HG03342 (cell line): ENCODE results near the gene METTL24.
"Not testable (repeated sequence)": the region's sequence is repeated elsewhere in the genome, so short reads cannot be mapped to it uniquely, and the experiment has no call there.

Experiments used
- ATAC-seq: cut with Tn5 transposase; IDR thresholded peaks from one replicate; pipeline ENCODE4 v1.9.1; 2021; ENCODE audit warnings: mild to moderate bottlenecking, moderate library complexity; ENCODE audit not compliant: unreplicated experiment

Gene METTL24

GRCh38 chr6:110271732-110272022 is 86.5 kb downstream of the METTL24 start:
- no peak for ATAC-seq

- ATAC-seq, result no peak
Observed at GRCh38 chr6:110270165-110270564, 88.0 kb downstream of the METTL24 start.

GRCh38 chr6:110269623-110270022 is 88.5 kb downstream of the METTL24 start:
- ATAC-seq, result no peak

GRCh38 chr6:110266996-110267395 is 91.2 kb downstream of the METTL24 start:
- ATAC-seq, result no peak

DNA sequence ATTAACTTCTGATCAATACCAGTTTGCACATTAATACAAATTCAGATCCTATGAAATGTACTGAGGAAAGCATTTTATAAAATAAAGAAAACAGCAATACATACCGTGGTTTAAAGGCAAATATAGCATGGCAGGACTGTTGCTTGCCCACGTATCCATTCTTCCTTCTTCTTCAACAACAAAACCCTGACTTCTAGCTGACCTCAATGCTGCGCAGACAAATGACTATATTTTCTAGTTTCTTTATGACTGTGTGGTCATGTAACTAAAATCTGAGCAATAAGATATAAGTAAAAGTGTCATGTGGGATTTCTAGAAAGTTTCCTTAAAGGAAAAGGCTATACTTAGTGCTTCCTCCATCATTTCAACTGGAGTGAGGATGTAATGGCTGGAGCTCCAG is 92.9 kb downstream of the METTL24 start:
- ATAC-seq, result no peak

- ATAC-seq, result no peak
Observed at GRCh38 chr6:110256366-110256765, 101.8 kb downstream of the METTL24 start.

DNA sequence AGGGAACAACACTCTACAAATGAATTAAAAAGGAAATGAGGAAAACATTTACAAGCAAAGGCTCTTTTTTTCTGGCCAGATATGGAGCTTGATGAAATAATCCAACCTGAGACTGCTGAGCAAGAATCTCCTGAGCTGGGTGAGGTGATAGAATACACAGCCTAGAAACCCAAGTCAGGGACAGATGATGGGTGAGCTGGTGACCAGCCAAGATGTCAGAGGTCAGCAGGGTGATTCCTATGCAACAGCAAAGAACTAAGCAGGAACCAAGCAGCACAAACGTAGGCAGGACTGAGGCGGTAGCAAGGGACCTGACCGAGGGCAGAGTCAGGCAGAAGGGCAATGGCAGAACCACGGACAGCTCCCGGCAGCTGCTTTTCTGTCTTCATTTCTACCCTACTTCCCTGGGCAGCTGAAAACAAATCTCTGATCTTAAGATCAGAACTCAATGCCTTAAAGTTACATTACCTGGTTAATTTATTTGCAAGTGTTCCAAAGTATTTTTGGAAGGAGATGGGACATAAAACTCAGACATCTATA is 102.9 kb downstream of the METTL24 start:
- no peak for ATAC-seq

GRCh38 chr6:110250838-110251237 is 107.3 kb downstream of the METTL24 start:
- no peak for ATAC-seq

GRCh38 chr6:110250058-110250457 is 108.1 kb downstream of the METTL24 start:
- no peak for ATAC-seq

GRCh38 chr6:110246900-110247546 is 111.1 kb downstream of the METTL24 start:
- no peak for ATAC-seq

DNA sequence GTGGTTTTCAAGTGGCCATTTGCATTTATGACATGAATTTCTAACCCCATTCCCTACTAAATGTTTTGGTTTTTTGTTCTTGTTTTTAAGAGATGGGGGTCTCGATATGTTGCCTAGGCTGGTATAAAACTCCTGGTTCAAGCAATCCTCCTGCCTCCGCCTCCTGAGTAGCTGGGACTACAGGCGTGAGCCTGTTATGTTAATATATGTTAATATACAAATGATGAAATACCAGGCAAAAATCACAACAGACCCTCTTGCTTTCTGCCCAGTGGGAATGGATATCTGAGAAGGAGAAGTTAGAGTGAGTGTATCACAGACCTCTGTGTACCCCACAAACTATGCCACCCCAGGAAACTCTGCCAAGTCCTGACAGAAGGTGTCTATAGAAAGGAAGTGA is 111.8 kb downstream of the METTL24 start:
- ATAC-seq, result no peak

DNA sequence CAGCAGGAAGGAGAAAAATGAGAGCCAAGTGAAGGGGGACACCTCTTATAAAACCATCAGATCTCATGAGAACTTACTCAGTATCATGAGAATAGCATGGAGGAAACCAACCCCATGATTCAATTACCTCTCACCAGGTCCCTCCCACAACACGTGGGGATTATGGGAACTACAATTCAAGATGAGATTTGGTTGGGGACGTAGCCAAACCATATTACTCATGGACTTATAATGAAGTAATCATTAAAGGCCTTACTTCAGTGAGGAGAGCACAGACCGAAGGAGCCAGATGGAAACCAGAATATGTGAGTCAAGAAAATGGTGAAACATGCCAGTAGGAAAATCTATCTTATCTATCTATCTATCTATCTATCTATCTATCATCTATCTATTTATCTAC is 113.5 kb downstream of the METTL24 start:
- not testable (repeated sequence) for ATAC-seq

- no peak for ATAC-seq
Observed at GRCh38 chr6:110239526-110240274, 118.4 kb downstream of the METTL24 start.

GRCh38 chr6:110236007-110236406 is 122.1 kb downstream of the METTL24 start:
- not testable (repeated sequence) for ATAC-seq

GRCh38 chr6:110233770-110234374 is 124.3 kb downstream of the METTL24 start:
- peak; percentile 94 for ATAC-seq

DNA sequence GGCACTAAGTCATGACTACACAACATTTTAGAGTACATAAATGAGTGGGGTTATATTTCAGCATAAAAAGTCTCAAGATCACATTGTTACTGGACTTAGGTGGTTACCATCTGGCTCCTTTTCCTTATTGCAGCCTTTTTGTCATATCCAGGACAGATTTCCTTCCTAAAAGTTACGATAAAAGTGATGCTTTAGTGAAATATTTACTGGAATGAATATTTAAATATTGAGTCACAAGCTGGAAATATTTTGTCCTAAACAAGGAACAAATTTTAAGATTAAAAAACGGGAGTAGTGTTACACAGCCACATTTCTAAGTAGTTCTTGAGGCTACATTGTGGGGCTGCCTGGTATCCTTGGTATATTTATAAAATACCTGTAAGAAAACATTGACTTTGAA is 125.7 kb downstream of the METTL24 start:
- no peak for ATAC-seq

DNA sequence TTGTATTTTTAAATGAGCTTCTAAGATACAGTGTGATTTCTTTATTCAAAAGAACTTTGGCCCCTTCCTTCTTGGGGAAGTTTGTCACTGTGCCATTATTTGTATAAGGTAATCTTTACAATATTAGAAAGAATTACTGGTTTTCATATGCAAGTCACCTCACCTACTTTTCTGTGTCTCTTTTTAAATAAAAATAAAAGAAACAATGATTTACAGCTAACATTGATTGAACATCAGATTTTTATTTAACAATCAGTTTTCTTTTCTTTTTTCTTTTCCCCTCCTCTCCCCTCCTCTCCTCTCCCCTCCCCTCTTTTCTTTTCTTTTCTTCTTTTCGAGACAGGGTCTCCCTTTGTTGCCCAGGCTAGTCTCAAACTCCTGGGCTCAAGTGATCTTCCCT is 131.9 kb downstream of the METTL24 start:
- no peak for ATAC-seq

- no peak for ATAC-seq
Observed at GRCh38 chr6:110221738-110222137, 136.4 kb downstream of the METTL24 start.

- no peak for ATAC-seq
Observed at GRCh38 chr6:110217266-110217665, 140.9 kb downstream of the METTL24 start.

DNA sequence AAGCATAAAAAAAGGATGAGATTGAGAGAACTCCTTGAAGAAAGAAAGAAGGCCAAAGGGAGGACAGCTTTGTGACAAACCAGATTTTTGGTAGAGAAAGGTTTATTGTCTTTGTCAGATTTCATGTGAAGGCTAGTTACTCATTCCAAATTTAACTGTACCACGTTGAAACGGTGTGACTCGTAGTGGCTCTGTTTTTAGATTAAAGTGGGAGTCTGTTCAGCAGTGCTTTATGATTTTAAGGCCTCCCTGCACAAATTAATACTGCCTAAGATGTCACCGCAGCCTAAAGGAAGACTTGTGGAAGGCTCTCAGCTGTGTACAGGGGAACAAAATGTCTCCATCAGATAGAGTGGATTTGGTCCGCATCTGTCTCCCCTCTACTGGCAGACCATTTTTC is 142.0 kb downstream of the METTL24 start:
- no peak for ATAC-seq

DNA sequence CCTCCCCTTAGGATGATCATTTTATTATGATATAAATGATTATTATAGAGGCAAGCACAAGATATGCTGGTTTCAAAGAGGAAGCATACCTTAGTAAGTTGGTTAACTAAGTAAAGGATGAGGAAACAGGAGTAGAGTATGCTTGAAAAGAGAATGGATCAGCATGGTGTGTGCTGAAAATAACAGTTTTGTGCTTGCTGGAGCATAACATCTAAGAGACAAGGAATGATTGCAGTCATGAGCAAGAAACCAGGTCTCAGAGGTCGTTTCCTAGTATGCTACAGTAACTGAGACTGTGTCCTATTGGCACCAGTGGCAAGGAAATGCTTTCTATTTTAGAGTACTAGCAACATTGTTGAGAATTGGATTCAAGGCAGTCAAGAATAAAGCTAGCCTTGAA is 143.8 kb downstream of the METTL24 start:
- ATAC-seq, result no peak

GRCh38 chr6:110211753-110212152 is 146.4 kb downstream of the METTL24 start:
- ATAC-seq, result no peak
